Measurements from ENCODE around the gene APC.

APC gene

GRCh38 chr5:112820246-112820645 is 82.6 kb downstream of the APC start:
- WGBS, 2 experiments (ENCODE audit: insufficient coverage in 2 of 2), result no CpG with 5 or more reads among the region's 1 CpG
- H3K4me3 ChIP-seq (ENCODE audit: extremely low read depth, insufficient read depth, low read length, poor library complexity, severe bottlenecking), result no peak overlapping the region
- H3K4me1 ChIP-seq (ENCODE audit: control insufficient read depth, insufficient read depth, low read length, poor library complexity, severe bottlenecking), result no peaks in the 10 kb centered on the region
- peaks cover 52% of the 10 kb centered on the region for H3K36me3 ChIP-seq (ENCODE audit: control insufficient read depth, insufficient read depth, low read length)
- no peak overlapping the region for H3K27ac ChIP-seq (ENCODE audit: low read depth, low read length, severe bottlenecking)
- H3K9me3 ChIP-seq (ENCODE audit: control insufficient read depth, low read length), result no peaks in the 10 kb centered on the region

GRCh38 chr5:112822456-112822855 is 84.8 kb downstream of the APC start:
- Histone ChIP-seq H3K9me3 (ENCODE audit: control insufficient read depth, low read length) (no peaks in the 10 kb centered on the region), H3K36me3 (ENCODE audit: control insufficient read depth, insufficient read depth, low read length) (peaks cover 46% of the 10 kb centered on the region), H3K4me3 (ENCODE audit: extremely low read depth, insufficient read depth, low read length, poor library complexity, severe bottlenecking) (no peak overlapping the region), H3K27ac (ENCODE audit: low read depth, low read length, severe bottlenecking) (no peak overlapping the region), H3K4me1 (ENCODE audit: control insufficient read depth, insufficient read depth, low read length, poor library complexity, severe bottlenecking) (no peaks in the 10 kb centered on the region)
- WGBS, 2 experiments (ENCODE audit: insufficient coverage in 2 of 2), result 90 to 100% methylated on average over 4 of the region's 4 CpGs

- Histone ChIP-seq H3K4me3 (ENCODE audit: extremely low read depth, insufficient read depth, low read length, poor library complexity, severe bottlenecking) (no peak overlapping the region), H3K36me3 (ENCODE audit: control insufficient read depth, insufficient read depth, low read length) (peaks cover 52% of the 10 kb centered on the region), H3K4me1 (ENCODE audit: control insufficient read depth, insufficient read depth, low read length, poor library complexity, severe bottlenecking) (no peaks in the 10 kb centered on the region), H3K27ac (ENCODE audit: low read depth, low read length, severe bottlenecking) (no peak overlapping the region), H3K9me3 (ENCODE audit: control insufficient read depth, low read length) (no peaks in the 10 kb centered on the region)
- WGBS, 2 experiments (ENCODE audit: insufficient coverage in 2 of 2), result 100% methylated on average over 1 of the region's 2 CpGs; no CpG with 5 or more reads in 1 of the 2 experiments
These were observed 85.5 kb downstream of the APC start for GRCh38 chr5:112823181-112823580.

GRCh38 chr5:112823656-112824055 is 86.0 kb downstream of the APC start:
- peaks cover 54% of the 10 kb centered on the region for H3K36me3 ChIP-seq (ENCODE audit: control insufficient read depth, insufficient read depth, low read length)
- no peak overlapping the region for H3K4me3 ChIP-seq (ENCODE audit: extremely low read depth, insufficient read depth, low read length, poor library complexity, severe bottlenecking)
- no peaks in the 10 kb centered on the region for H3K9me3 ChIP-seq (ENCODE audit: control insufficient read depth, low read length)
- 100% methylated on average over 1 of the region's 2 CpGs; no CpG with 5 or more reads in 1 of the 2 experiments for WGBS, 2 experiments (ENCODE audit: insufficient coverage in 2 of 2)
- no peak overlapping the region for H3K27ac ChIP-seq (ENCODE audit: low read depth, low read length, severe bottlenecking)
- H3K4me1 ChIP-seq (ENCODE audit: control insufficient read depth, insufficient read depth, low read length, poor library complexity, severe bottlenecking), result no peaks in the 10 kb centered on the region

- H3K27ac ChIP-seq (ENCODE audit: low read depth, low read length, severe bottlenecking), result no peak overlapping the region
- no peak overlapping the region for H3K4me3 ChIP-seq (ENCODE audit: extremely low read depth, insufficient read depth, low read length, poor library complexity, severe bottlenecking)
- no peaks in the 10 kb centered on the region for H3K9me3 ChIP-seq (ENCODE audit: control insufficient read depth, low read length)
- no peaks in the 10 kb centered on the region for H3K4me1 ChIP-seq (ENCODE audit: control insufficient read depth, insufficient read depth, low read length, poor library complexity, severe bottlenecking)
- peaks cover 54% of the 10 kb centered on the region for H3K36me3 ChIP-seq (ENCODE audit: control insufficient read depth, insufficient read depth, low read length)
These were observed 86.5 kb downstream of the APC start for GRCh38 chr5:112824197-112824596.

- Histone ChIP-seq H3K4me1 (ENCODE audit: control insufficient read depth, insufficient read depth, low read length, poor library complexity, severe bottlenecking) (no peaks in the 10 kb centered on the region), H3K9me3 (ENCODE audit: control insufficient read depth, low read length) (no peaks in the 10 kb centered on the region), H3K27ac (ENCODE audit: low read depth, low read length, severe bottlenecking) (no peak overlapping the region), H3K4me3 (ENCODE audit: extremely low read depth, insufficient read depth, low read length, poor library complexity, severe bottlenecking) (no peak overlapping the region), H3K36me3 (ENCODE audit: control insufficient read depth, insufficient read depth, low read length) (peaks cover 54% of the 10 kb centered on the region)
- WGBS, 2 experiments (ENCODE audit: insufficient coverage in 2 of 2), result 88 to 94% methylated on average over 1 of the region's 2 CpGs
These were observed 92.7 kb downstream of the APC start for GRCh38 chr5:112830378-112830777.

GRCh38 chr5:112833971-112834370 is 96.3 kb downstream of the APC start:
- H3K4me3 ChIP-seq (ENCODE audit: extremely low read depth, insufficient read depth, low read length, poor library complexity, severe bottlenecking), result no peak overlapping the region
- WGBS, 2 experiments (ENCODE audit: insufficient coverage in 2 of 2), result 98% methylated on average over 10 to 13 of the region's 13 CpGs
- H3K9me3 ChIP-seq (ENCODE audit: control insufficient read depth, low read length), result no peaks in the 10 kb centered on the region
- H3K27ac ChIP-seq (ENCODE audit: low read depth, low read length, severe bottlenecking), result no peak overlapping the region
- H3K36me3 ChIP-seq (ENCODE audit: control insufficient read depth, insufficient read depth, low read length), result peaks cover 72% of the 10 kb centered on the region
- no peaks in the 10 kb centered on the region for H3K4me1 ChIP-seq (ENCODE audit: control insufficient read depth, insufficient read depth, low read length, poor library complexity, severe bottlenecking)

GRCh38 chr5:112844489-112844888 is 106.8 kb downstream of the APC start:
- Histone ChIP-seq H3K4me1 (ENCODE audit: control insufficient read depth, insufficient read depth, low read length, poor library complexity, severe bottlenecking) (no peaks in the 10 kb centered on the region), H3K36me3 (ENCODE audit: control insufficient read depth, insufficient read depth, low read length) (peaks cover 27% of the 10 kb centered on the region), H3K9me3 (ENCODE audit: control insufficient read depth, low read length) (no peaks in the 10 kb centered on the region), H3K27ac (ENCODE audit: low read depth, low read length, severe bottlenecking) (no peak overlapping the region), H3K4me3 (ENCODE audit: extremely low read depth, insufficient read depth, low read length, poor library complexity, severe bottlenecking) (no peak overlapping the region)
- 80 to 100% methylated on average over 1 of the region's 1 CpG for WGBS, 2 experiments (ENCODE audit: insufficient coverage in 2 of 2)

- peaks cover 6% of the 10 kb centered on the region for H3K36me3 ChIP-seq (ENCODE audit: control insufficient read depth, insufficient read depth, low read length)
- WGBS, 2 experiments (ENCODE audit: insufficient coverage in 2 of 2), result 64 to 77% methylated on average over 4 to 5 of the region's 5 CpGs
- H3K4me1 ChIP-seq (ENCODE audit: control insufficient read depth, insufficient read depth, low read length, poor library complexity, severe bottlenecking), result no peaks in the 10 kb centered on the region
- no peaks in the 10 kb centered on the region for H3K9me3 ChIP-seq (ENCODE audit: control insufficient read depth, low read length)
- H3K27ac ChIP-seq (ENCODE audit: low read depth, low read length, severe bottlenecking), result no peak overlapping the region
- no peak overlapping the region for H3K4me3 ChIP-seq (ENCODE audit: extremely low read depth, insufficient read depth, low read length, poor library complexity, severe bottlenecking)
These were observed 108.9 kb downstream of the APC start for GRCh38 chr5:112846556-112846955.

GRCh38 chr5:112847306-112847705 is 109.6 kb downstream of the APC start:
- Histone ChIP-seq H3K27ac (ENCODE audit: low read depth, low read length, severe bottlenecking) (no peak overlapping the region), H3K9me3 (ENCODE audit: control insufficient read depth, low read length) (no peaks in the 10 kb centered on the region), H3K36me3 (ENCODE audit: control insufficient read depth, insufficient read depth, low read length) (no peaks in the 10 kb centered on the region), H3K4me3 (ENCODE audit: extremely low read depth, insufficient read depth, low read length, poor library complexity, severe bottlenecking) (no peak overlapping the region), H3K4me1 (ENCODE audit: control insufficient read depth, insufficient read depth, low read length, poor library complexity, severe bottlenecking) (no peaks in the 10 kb centered on the region)

- H3K27ac ChIP-seq (ENCODE audit: low read depth, low read length, severe bottlenecking), result no peak overlapping the region
- 54 to 61% methylated on average over 4 to 5 of the region's 8 CpGs for WGBS, 2 experiments (ENCODE audit: insufficient coverage in 2 of 2)
- no peaks in the 10 kb centered on the region for H3K4me1 ChIP-seq (ENCODE audit: control insufficient read depth, insufficient read depth, low read length, poor library complexity, severe bottlenecking)
- H3K4me3 ChIP-seq (ENCODE audit: extremely low read depth, insufficient read depth, low read length, poor library complexity, severe bottlenecking), result no peak overlapping the region
- H3K9me3 ChIP-seq (ENCODE audit: control insufficient read depth, low read length), result no peaks in the 10 kb centered on the region
- H3K36me3 ChIP-seq (ENCODE audit: control insufficient read depth, insufficient read depth, low read length), result no peaks in the 10 kb centered on the region
These were observed 110.6 kb downstream of the APC start for GRCh38 chr5:112848116-112848811.
